Glutamatergic neuron (in vitro differentiated cells): ENCODE results near the gene TWF1. TPM values are rescaled to one million over a fixed set of nuclear protein-coding genes. Genes with fewer than 3 reads are reported as not detected.

Source experiments
- total RNA-seq: library from RNA; stranded (reverse); fragmentation: NEBNext Ultra II Directional; extraction: Animal tissue kit (Norgen Biotek cat#: 25700); gene quantifications from one replicate; pipeline ENCODE4 v1.2.1, GENCODE V29; 2021; ENCODE audit not compliant: unreplicated experiment

TWF1 gene
- total RNA-seq, 1 donor from 2014 or later: 30.1 TPM

Other genes with a start within 250 kb of the TWF1 start
- gene PUS7L, start 47.5 kb downstream of the TWF1 start, total RNA-seq: 19.8 TPM
- gene IRAK4, start 47.4 kb downstream of the TWF1 start, total RNA-seq: 12.1 TPM
- not detected for gene TMEM117, start 29.8 kb upstream of the TWF1 start, total RNA-seq